Mucosa of gallbladder (tissue), 1 donor: ENCODE data around the gene PTF1A. TPM values are rescaled to one million over a fixed set of nuclear protein-coding genes. Genes with fewer than 3 reads are reported as not detected.
"Not testable (repeated sequence)": the region's sequence is repeated elsewhere in the genome, so short reads cannot be mapped to it uniquely, and the experiment has no call there.

Experiments used
- DNase-seq: peaks from one replicate; pipeline ENCODE4 v3.0.0-alpha.2; 2020; ENCODE audit warnings: low spot score
- total RNA-seq: library from RNA; stranded (reverse); gene quantifications from one replicate; pipeline ENCODE4 v1.2.1, GENCODE V29; 2021
- donor health status: DM: no; HTN: no; CAD: no.

Gene PTF1A
- total RNA-seq, 1 donor from 2014 or later = not detected

DNA sequence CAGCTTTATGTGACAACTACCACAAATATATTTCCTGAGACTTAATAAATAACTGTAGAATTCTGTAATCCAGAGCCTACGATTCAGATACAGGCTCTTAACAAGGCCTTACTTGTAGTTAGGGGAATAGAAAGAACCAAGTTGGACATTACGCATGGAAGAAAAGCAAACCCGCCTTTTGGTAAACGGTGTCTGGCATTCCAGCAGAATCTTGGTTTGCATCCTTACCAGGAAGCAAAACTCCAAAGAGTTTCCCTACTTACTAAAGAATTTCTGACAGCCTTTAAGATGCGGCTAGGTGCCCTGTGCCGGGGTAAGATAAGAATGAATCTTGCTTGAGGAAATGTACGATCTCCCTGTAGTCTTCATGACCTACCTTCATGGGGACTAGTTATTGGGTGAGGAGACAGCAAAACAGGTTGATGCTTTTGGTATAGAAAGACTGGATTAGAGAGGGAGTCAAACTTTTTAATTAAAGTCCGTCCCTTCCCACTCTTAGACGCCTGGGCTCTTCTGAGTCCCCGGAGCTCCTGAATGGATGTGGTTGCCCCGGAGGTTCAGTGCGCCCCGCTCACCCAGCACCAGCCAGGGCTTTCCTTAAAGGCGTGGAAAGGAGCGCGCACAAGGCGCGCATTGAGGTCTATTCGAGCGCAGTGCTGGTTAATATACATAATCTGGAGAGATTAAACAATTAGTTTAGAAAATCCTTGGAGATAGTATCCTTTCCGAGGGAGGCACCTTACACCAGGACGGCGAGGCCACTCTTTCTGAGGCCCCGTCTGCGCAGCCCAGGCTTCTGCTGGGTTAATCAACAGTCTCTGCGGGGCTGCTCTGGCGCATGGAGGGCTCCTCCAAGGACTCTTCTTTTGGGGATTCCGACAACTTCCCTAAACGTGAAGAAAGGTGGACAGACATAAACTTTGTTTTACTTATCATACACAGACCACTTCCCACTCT, 11.5 kb downstream of the PTF1A start:
- no peak for DNase-seq

GRCh38 chr10:23204773-23205172, 12.7 kb downstream of the PTF1A start:
- no peak for DNase-seq

DNA sequence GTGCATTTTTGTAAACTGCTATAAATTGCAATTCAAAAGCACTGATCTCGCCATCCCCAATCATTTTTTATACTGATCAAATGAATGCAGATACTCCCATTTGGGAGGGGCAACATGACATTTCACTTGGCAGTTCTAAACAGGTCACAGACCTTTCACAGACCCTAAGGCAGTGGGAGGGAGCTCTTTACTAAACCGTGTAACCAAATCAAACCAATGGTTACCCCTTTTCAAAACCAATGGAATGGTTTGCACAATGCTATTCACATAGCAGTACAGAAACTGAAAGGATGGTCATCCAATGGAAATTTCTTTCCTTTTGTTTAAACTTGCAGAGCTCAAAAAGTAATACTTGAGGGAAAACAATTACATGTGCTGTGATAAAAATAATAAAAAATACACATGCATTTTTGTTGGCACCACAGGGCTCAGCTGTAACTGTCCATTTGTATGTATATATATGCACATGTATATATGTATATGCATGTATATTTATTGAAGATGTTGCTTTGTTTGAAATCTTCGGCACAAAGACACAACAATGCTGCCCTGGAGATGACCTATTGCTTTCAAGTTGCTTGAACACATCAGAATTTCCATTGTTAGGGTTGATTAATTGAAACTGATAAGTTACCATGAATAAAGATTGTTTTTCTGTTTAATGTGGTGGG, 14.0 kb downstream of the PTF1A start:
- DNase-seq = no peak

DNA sequence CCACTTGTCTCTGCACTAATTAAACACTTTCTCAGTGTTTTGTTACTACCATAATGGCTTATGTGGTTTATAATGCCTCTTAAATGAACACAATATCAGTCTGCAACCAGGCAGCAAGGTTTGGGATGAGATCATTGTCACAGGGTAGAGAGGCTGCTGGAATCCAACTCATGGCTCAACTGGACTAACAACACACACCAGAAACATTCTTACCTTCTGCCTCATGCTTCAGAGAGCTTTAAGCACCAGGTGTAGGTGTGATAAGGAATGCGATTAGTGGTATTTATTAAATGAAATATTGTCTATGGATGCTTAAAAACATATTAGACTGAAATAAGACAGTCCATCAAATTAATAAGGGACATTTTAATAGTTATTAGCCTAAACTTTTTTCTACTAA, 25.4 kb downstream of the PTF1A start:
- DNase-seq = no peak

DNA sequence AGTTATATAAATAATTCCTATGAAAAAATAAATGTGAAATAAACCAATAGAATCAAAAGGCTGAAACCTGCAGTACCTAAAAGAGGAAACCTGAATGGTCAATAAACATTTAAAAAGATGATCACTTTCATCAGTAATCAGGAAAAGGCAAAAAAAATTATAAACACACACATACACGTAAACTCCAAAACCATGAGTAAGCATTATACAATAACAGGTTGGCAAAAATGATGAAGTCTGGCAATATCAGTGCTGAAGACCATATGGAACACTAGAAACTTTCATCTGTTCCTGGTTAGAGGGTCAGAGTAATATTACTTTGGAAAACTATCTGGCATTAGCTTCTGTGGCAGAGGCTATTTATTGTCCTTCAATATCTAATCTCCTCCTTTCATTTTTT, 38.5 kb downstream of the PTF1A start:
- DNase-seq = no peak

GRCh38 chr10:23238015-23238414, 45.9 kb downstream of the PTF1A start:
- no peak for DNase-seq

DNA sequence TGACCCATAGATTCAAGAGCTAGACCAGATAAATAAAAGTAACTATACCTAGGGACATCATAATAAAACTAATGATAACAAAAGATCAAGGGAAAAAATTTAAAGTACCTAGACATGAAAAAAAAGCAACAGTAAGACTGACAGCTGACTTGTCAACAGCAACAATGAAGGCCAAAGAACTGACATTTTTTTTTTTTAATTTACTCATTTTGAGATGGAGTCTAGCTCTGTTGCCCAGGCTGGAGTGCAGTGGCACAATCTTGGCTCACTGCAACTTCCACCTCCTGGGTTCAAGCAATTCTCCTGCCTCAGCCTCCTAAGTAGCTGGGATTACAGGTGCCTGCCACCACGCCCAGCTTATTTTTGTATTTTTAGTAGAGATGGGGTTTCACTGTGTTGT, 49.7 kb downstream of the PTF1A start:
- not testable (repeated sequence) for DNase-seq

Other genes starting within 250 kb of the PTF1A start
- gene MSRB2, start 96.7 kb upstream of the PTF1A start, total RNA-seq = 45.5 TPM
- 0.14 TPM for gene C10orf67, start 152.5 kb downstream of the PTF1A start, total RNA-seq
- 24.1 TPM for gene OTUD1, start 246.8 kb downstream of the PTF1A start, total RNA-seq